ENCODE results near the gene ANGPTL1.

Gene ANGPTL1

GRCh38 chr1:178874966-178875365 is 4.1 kb upstream of the ANGPTL1 start:
- no peak for TF ChIP-seq ZBTB48 (tag by site-specific recombination; IDR thresholded peaks at IDR 0.05)
- no peak for TF ChIP-seq ZNF426 (tag by site-specific recombination; IDR thresholded peaks at IDR 0.05)
- no peak for TF ChIP-seq ZNF121 (tag by site-specific recombination; IDR thresholded peaks at IDR 0.05)
- TF ChIP-seq ZNF501 (tag by site-specific recombination; IDR thresholded peaks at IDR 0.05) = no peak
- no peak for TF ChIP-seq ZNF521 (tag by site-specific recombination; IDR thresholded peaks at IDR 0.05)
- no peak for TF ChIP-seq ZNF292 (tag by site-specific recombination; IDR thresholded peaks at IDR 0.05; ENCODE audit: borderline replicate concordance, low read depth)
- TF ChIP-seq ZNF645 (tag by site-specific recombination; IDR thresholded peaks at IDR 0.05) = no peak
- TF ChIP-seq HIC1 (tag by site-specific recombination; IDR thresholded peaks at IDR 0.05) = no peak
- TF ChIP-seq ELK4 (IDR thresholded peaks at IDR 0.05; ENCODE audit: borderline replicate concordance, low read depth, low read length) = no peak
- no peak for TF ChIP-seq SP3 (tag by site-specific recombination; IDR thresholded peaks at IDR 0.05)
- TF ChIP-seq ZNF785 (tag by site-specific recombination; IDR thresholded peaks at IDR 0.05) = no peak
- no peak for TF ChIP-seq ZNF639 (tag by site-specific recombination; IDR thresholded peaks at IDR 0.05)
- TF ChIP-seq ZNF596 (tag by site-specific recombination; IDR thresholded peaks at IDR 0.05) = no peak
- no peak for TF ChIP-seq ZNF677 (tag by site-specific recombination; IDR thresholded peaks at IDR 0.05)
- no peak for TF ChIP-seq ZNF266 (tag by site-specific recombination; IDR thresholded peaks at IDR 0.05; ENCODE audit: low read depth)
- no peaks in the 10 kb centered on the region for H3K36me3 ChIP-seq (ENCODE audit: control insufficient read depth in 2 of 2, insufficient read depth in 1 of 2, low read length in 2 of 2)
- H3K4me1 ChIP-seq (ENCODE audit: control insufficient read depth, insufficient read depth, low read length) = peaks cover 16% of the 10 kb centered on the region
- POLR2A ChIA-PET = no interaction called here
- no peak overlapping the region for H3K27ac ChIP-seq (ENCODE audit: extremely low read depth, low read depth, low read length)
- no peaks in the 10 kb centered on the region for H3K9me3 ChIP-seq (ENCODE audit: control insufficient read depth, insufficient read depth, low read depth, low read length)
- H3K4me3 ChIP-seq (ENCODE audit: low read depth, low read length) = no peak overlapping the region
- CTCF ChIA-PET = no interaction called here

GRCh38 chr1:178871551-178872320 is 859 bp upstream of the ANGPTL1 start:
- ChIA-PET CTCF (interaction anchor here (0.6 to 1.4 kb wide), 3 partner anchors 9 to 696 kb away, joined by 3 to 6 read pairs (median 5); no protein-coding TSS in a partner anchor), POLR2A (no interaction called here)
- H3K27ac ChIP-seq (ENCODE audit: extremely low read depth, low read depth, low read length) = no peak overlapping the region
- H3K4me1 ChIP-seq (ENCODE audit: control insufficient read depth, insufficient read depth, low read length) = peaks cover 16% of the 10 kb centered on the region
- no peak for TF ChIP-seq GLI2 (tag by site-specific recombination; IDR thresholded peaks at IDR 0.05; ENCODE audit: borderline replicate concordance, low read depth)
- 0 out of 2 replicates have a peak, but pooled peaks have one; percentile 17 for TF ChIP-seq ZNF664 (tag by site-specific recombination; IDR thresholded peaks at IDR 0.05)
- no peaks in the 10 kb centered on the region for H3K36me3 ChIP-seq (ENCODE audit: control insufficient read depth in 2 of 2, insufficient read depth in 1 of 2, low read length in 2 of 2)
- no peak overlapping the region for H3K4me3 ChIP-seq (ENCODE audit: low read depth, low read length)
- H3K9me3 ChIP-seq (ENCODE audit: control insufficient read depth, insufficient read depth, low read depth, low read length) = no peaks in the 10 kb centered on the region

Measured in HEK293 (cell line).